H1 (cell line): ENCODE measurements around the gene MRPL40.

Source experiments
- JUND ChIP-seq: IDR thresholded peaks from 2 replicates; pipeline ENCODE4 v1.6.1; 2011; ENCODE audit warnings: mild to moderate bottlenecking, improper control_type of control experiment, low read length
- SRF ChIP-seq: IDR thresholded peaks from 2 replicates; pipeline ENCODE4 v1.6.1; 2011; ENCODE audit warnings: mild to moderate bottlenecking, low read depth, low read length, moderate library complexity
- TF ChIP-seq, protein P1 (sequence below), 3 experiments: IDR thresholded peaks; 1 replicate in 2 of 3; 2 replicates in 1 of 3; pipeline versions ENCODE4 v1.5.1 to v1.6.1; 2011; ENCODE audit warnings: low read length in 3 of 3, mild to moderate bottlenecking in 3 of 3, inconsistent platforms in 2 of 3, low read depth in 1 of 3, moderate library complexity in 1 of 3; ENCODE audit not compliant: insufficient read depth in 1 of 3; ENCODE audit errors: control extremely low read depth in 1 of 3
- TF ChIP-seq, protein P2 (sequence below): IDR thresholded peaks from 2 replicates; pipeline ENCODE4 v1.6.1; 2012; ENCODE audit warnings: inconsistent platforms
- TF ChIP-seq, protein P3 (sequence below): fragments of 300-600 bp; sonication (generic); IDR thresholded peaks from 2 replicates; pipeline ENCODE4 v1.7.1; 2012; ENCODE audit warnings: low read length, moderate library complexity, mild to moderate bottlenecking, inconsistent platforms; ENCODE audit not compliant: insufficient replicate concordance

DNA sequence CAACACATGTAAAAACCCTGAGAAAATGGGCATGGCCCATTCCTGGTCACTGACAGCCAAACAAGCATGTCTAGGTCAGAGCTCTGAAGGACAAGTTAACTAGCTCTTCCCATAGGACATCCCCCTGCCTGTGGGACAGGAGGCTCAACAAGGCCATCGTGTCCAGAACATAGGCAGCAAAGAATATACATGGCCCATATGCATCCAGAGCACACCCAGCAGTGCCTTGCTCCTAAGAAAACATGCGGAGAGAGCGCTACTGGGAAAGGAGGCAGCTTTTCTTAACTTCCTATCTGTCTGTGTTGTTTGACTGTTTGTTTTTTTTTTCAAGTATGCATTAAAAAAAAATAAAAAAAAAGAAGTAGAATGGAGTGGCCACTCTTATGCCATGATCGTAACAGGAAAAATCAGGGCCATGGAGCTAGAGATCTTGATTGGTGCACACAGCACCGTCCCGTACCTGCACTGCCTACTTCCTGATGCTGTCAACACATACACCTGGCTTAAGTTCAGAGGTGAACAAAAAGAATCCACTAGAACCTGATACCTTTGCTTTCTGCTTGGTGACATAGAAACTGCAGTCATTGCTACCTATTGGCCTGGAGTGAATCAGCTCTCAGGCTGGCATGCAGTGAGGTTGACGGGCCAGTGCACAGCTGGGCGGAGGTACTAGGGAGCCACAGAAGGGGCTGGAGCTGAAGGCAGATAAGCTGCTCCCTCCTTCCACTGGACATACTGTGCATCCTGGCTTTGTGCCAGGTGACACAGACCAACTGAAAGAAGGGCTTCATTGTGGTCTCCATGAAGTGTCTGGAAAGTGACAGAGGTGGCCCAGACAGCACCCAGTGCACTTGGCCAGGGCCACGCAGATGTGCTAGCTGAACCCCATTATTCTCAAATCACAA is 34.8 kb downstream of the MRPL40 start:
- TF ChIP-seq SRF (no peak), JUND (no peak)
- TF ChIP-seq, protein P1, sequence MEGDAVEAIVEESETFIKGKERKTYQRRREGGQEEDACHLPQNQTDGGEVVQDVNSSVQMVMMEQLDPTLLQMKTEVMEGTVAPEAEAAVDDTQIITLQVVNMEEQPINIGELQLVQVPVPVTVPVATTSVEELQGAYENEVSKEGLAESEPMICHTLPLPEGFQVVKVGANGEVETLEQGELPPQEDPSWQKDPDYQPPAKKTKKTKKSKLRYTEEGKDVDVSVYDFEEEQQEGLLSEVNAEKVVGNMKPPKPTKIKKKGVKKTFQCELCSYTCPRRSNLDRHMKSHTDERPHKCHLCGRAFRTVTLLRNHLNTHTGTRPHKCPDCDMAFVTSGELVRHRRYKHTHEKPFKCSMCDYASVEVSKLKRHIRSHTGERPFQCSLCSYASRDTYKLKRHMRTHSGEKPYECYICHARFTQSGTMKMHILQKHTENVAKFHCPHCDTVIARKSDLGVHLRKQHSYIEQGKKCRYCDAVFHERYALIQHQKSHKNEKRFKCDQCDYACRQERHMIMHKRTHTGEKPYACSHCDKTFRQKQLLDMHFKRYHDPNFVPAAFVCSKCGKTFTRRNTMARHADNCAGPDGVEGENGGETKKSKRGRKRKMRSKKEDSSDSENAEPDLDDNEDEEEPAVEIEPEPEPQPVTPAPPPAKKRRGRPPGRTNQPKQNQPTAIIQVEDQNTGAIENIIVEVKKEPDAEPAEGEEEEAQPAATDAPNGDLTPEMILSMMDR (IDR thresholded peaks at IDR 0.05; ENCODE audit: control extremely low read depth in 1 of 3, insufficient read depth in 1 of 3, low read depth in 1 of 3, low read length in 3 of 3): no peak
- TF ChIP-seq, protein P2, sequence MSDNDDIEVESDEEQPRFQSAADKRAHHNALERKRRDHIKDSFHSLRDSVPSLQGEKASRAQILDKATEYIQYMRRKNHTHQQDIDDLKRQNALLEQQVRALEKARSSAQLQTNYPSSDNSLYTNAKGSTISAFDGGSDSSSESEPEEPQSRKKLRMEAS: no peak
- TF ChIP-seq, protein P3, sequence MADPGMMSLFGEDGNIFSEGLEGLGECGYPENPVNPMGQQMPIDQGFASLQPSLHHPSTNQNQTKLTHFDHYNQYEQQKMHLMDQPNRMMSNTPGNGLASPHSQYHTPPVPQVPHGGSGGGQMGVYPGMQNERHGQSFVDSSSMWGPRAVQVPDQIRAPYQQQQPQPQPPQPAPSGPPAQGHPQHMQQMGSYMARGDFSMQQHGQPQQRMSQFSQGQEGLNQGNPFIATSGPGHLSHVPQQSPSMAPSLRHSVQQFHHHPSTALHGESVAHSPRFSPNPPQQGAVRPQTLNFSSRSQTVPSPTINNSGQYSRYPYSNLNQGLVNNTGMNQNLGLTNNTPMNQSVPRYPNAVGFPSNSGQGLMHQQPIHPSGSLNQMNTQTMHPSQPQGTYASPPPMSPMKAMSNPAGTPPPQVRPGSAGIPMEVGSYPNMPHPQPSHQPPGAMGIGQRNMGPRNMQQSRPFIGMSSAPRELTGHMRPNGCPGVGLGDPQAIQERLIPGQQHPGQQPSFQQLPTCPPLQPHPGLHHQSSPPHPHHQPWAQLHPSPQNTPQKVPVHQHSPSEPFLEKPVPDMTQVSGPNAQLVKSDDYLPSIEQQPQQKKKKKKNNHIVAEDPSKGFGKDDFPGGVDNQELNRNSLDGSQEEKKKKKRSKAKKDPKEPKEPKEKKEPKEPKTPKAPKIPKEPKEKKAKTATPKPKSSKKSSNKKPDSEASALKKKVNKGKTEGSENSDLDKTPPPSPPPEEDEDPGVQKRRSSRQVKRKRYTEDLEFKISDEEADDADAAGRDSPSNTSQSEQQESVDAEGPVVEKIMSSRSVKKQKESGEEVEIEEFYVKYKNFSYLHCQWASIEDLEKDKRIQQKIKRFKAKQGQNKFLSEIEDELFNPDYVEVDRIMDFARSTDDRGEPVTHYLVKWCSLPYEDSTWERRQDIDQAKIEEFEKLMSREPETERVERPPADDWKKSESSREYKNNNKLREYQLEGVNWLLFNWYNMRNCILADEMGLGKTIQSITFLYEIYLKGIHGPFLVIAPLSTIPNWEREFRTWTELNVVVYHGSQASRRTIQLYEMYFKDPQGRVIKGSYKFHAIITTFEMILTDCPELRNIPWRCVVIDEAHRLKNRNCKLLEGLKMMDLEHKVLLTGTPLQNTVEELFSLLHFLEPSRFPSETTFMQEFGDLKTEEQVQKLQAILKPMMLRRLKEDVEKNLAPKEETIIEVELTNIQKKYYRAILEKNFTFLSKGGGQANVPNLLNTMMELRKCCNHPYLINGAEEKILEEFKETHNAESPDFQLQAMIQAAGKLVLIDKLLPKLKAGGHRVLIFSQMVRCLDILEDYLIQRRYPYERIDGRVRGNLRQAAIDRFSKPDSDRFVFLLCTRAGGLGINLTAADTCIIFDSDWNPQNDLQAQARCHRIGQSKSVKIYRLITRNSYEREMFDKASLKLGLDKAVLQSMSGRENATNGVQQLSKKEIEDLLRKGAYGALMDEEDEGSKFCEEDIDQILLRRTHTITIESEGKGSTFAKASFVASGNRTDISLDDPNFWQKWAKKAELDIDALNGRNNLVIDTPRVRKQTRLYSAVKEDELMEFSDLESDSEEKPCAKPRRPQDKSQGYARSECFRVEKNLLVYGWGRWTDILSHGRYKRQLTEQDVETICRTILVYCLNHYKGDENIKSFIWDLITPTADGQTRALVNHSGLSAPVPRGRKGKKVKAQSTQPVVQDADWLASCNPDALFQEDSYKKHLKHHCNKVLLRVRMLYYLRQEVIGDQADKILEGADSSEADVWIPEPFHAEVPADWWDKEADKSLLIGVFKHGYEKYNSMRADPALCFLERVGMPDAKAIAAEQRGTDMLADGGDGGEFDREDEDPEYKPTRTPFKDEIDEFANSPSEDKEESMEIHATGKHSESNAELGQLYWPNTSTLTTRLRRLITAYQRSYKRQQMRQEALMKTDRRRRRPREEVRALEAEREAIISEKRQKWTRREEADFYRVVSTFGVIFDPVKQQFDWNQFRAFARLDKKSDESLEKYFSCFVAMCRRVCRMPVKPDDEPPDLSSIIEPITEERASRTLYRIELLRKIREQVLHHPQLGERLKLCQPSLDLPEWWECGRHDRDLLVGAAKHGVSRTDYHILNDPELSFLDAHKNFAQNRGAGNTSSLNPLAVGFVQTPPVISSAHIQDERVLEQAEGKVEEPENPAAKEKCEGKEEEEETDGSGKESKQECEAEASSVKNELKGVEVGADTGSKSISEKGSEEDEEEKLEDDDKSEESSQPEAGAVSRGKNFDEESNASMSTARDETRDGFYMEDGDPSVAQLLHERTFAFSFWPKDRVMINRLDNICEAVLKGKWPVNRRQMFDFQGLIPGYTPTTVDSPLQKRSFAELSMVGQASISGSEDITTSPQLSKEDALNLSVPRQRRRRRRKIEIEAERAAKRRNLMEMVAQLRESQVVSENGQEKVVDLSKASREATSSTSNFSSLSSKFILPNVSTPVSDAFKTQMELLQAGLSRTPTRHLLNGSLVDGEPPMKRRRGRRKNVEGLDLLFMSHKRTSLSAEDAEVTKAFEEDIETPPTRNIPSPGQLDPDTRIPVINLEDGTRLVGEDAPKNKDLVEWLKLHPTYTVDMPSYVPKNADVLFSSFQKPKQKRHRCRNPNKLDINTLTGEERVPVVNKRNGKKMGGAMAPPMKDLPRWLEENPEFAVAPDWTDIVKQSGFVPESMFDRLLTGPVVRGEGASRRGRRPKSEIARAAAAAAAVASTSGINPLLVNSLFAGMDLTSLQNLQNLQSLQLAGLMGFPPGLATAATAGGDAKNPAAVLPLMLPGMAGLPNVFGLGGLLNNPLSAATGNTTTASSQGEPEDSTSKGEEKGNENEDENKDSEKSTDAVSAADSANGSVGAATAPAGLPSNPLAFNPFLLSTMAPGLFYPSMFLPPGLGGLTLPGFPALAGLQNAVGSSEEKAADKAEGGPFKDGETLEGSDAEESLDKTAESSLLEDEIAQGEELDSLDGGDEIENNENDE: no peak
